Endometrial microvascular endothelial cells (primary cell): ENCODE measurements around the gene PAM. TPM values are rescaled to one million over a fixed set of nuclear protein-coding genes. Genes with fewer than 3 reads are reported as not detected.
"Not testable (repeated sequence)": the region's sequence is repeated elsewhere in the genome, so short reads cannot be mapped to it uniquely, and the experiment has no call there.

Experiments used
- in situ Hi-C: cut with HindIII; loops from 2 replicates; pipeline ENCODE4 v1.10.0; 2017; ENCODE audit warnings: low sequenced_read_pairs, low pct_unique_long_range_greater_than_20kb; ENCODE audit errors: inconsistent ontology term
- total RNA-seq: library from RNA; depleted of rRNA; stranded (reverse); fragments of >200 nt; gene quantifications from one replicate; pipeline ENCODE4 v1.2.3, GENCODE V29; 2015; ENCODE audit errors: inconsistent ontology term

The PAM gene
- total RNA-seq, 1 donor from 2014 or later, result 168 TPM

GRCh38 chr5:102749416-102750030 is 5.6 kb upstream of the PAM start:
- in situ Hi-C loops, result no loop called here

DNA sequence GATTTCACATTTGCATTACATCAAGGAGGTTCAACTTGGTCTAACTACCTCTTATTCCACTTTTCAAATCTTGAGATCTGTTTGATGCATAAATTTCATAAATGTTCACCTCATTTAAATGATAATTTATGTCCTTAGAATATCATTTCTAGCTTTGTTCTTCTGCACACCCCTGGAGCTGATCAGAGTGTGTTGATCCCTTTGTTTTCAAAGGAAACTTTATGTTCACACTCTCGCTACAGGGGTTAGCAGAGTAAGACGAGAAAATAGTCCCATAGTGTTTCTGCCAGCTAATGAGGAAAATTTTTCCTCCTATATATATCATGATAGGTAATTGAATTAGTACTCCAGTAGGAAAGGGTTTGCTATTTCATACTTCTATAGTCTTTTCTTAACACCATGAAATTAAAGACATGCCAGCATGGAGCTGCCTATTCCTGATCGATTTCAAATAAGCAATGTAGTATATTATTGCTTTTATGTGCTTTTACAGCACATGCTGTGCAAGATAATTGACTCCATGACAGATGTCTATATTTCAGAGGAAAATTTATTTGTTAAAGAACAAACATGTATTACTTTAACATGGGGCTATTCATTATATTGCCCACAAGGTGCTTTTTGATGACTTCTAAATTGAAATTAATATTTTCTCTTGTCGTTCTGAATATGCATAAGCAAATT is 4.8 kb upstream of the PAM start:
- in situ Hi-C loops, result no loop called here

DNA sequence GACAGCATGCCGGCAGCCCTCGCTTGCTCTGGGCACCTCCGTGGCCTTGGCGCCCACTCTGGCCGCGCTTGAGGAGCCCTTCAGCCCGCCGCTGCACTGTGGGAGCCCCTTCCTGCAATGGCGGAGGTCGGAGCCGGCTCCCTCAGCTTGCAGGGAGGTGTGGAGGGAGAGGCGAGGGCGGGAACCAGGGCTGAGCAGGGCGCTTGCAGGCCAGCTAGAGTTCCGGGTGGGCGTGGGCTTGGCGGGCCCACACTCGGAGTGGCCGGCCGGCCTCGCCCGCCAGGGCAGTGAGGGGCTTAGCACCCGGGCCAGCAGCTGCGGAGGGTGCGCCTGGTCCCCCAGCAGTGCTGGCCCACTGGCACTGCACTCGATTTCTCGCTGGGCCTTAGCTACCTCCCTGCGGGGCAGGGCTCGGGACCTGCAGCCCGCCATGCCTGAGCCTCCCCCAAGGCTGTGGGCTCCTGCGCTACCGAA is 3.2 kb upstream of the PAM start:
- in situ Hi-C loops, result not testable (repeated sequence)

GRCh38 chr5:102753889-102754766 is 977 bp upstream of the PAM start:
- in situ Hi-C loops, result no loop called here

DNA sequence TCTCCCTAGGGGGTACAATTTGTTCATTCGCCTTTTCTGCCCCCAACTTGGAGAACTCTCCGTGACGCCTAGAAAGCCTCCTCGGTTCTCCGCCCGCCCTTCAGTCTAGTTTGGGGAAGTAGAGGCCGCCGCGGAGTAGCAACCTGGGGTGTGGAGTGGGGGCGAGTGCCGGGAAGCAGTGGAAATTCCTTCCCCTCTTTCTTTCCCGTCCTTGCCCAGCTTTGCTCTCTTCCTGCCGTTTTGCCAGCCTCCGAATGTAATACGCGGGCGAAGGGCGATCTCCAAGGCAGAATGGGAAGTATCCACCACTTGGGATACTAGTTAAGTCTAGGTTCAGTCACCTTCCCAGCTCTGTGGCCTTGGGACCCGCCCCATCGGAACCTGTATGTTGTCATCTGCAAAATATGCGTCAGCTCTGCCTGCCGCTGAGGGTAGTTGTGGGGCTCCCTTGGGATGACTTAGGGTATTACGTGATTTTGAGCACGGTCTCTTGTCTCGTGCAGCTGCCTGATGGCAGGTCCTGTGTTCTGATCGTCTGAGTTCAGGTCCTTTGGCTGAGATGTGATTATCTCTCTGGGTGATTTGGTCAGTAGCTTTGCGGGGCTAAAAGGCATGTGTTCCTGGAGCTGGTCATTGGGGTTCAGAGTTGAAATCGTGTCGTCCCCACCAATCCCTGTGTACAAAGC is 724 bp downstream of the PAM start:
- in situ Hi-C loops, result no loop called here

DNA sequence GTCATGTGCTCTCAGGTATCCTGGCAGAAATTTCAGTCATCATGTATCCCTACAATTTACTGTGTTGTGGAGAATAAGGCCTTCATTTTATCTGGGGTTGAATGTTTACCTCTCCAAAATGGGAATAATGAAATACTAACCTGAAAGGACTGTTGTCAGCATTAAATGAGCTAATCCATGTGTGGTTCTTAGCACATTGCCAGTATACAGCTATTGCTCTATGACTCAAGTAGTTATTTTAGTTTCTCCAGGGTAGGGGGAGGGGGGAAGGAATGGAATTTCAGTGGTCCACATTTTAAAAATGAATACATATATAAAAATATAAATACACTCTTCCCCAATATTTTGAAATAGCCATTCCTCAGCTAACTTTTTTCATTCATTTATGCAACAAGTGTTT is 3.5 kb downstream of the PAM start:
- in situ Hi-C loops, result no loop called here

- in situ Hi-C loops, result no loop called here
These were observed 4.2 kb downstream of the PAM start for GRCh38 chr5:102759289-102759688.

- in situ Hi-C loops, result no loop called here
These were observed 4.6 kb downstream of the PAM start for GRCh38 chr5:102759700-102760099.

- in situ Hi-C loops, result no loop called here
These were observed 5.7 kb downstream of the PAM start for GRCh38 chr5:102760815-102761214.

GRCh38 chr5:102762095-102762534 is 7.0 kb downstream of the PAM start:
- in situ Hi-C loops, result no loop called here

GRCh38 chr5:102762562-102763227 is 7.6 kb downstream of the PAM start:
- in situ Hi-C loops, result no loop called here

- in situ Hi-C loops, result no loop called here
These were observed 8.6 kb downstream of the PAM start for GRCh38 chr5:102763734-102764133.

- in situ Hi-C loops, result no loop called here
These were observed 9.4 kb downstream of the PAM start for GRCh38 chr5:102764381-102765004.

DNA sequence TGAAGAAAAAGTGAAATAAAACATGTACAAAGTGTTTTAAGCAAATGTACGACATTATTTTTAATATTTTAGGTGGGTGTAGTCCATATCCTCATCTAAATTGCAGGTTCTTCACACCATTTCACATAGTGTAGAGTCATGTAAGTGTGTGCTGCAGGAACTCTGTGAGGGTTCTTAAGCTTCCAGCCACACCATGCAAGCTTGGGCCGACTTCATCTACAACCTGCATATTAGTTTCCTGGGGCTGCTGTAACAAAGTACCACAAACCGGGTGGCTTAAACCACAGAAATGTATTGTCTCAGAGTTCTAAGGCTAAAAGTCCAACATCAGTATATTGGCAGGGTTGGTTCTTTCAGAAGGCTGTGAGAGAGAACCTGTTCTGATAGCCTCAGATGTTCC is 10.2 kb downstream of the PAM start:
- in situ Hi-C loops, result no loop called here

- in situ Hi-C loops, result no loop called here
These were observed 11.4 kb downstream of the PAM start for GRCh38 chr5:102766295-102767090.

- in situ Hi-C loops, result no loop called here
These were observed 12.8 kb downstream of the PAM start for GRCh38 chr5:102767862-102768261.

DNA sequence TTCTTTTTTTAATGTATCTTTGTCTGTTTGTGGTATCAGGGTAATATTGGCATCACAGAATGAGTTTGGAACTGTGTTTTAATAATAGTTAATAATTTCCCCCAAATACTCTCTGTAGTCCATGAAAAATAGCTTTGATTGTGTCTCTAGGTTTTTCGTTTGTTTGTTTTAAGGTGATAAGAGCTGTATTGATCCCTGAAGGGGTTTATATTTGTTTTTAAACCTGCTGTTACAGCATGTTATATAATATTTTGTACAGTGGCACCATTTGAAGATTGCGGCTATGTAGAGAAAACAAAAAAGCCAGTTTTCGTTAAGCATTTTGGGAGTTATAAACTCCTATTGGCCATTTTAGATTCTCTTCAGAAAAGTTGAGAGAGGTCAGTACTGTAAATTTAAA is 15.7 kb downstream of the PAM start:
- in situ Hi-C loops, result no loop called here

GRCh38 chr5:102771435-102771834 is 16.3 kb downstream of the PAM start:
- in situ Hi-C loops, result no loop called here
